Astrocyte (in vitro differentiated cells and primary cell): Measurements from ENCODE around the gene COL27A1. TPM values are rescaled to one million over a fixed set of nuclear protein-coding genes. Genes with fewer than 3 reads are reported as not detected.

Experiments
- DNase-seq: peaks from one replicate; pipeline ENCODE4 v3.0.0-alpha.2; 2010; ENCODE audit warnings: low read depth
- FAIRE-seq: peaks from 2 replicates; lab custom pipeline; 2011; peaks lifted over from hg19 to GRCh38; lab: Jason Lieb, UNC
- H2AFZ ChIP-seq: 2 replicates; pipeline ENCODE4 v1.6.0; 2012; ENCODE audit warnings: low read depth, low read length, inconsistent platforms
- H3K27ac ChIP-seq: 2 replicates; pipeline ENCODE4 v1.5.1; 2011; ENCODE audit warnings: low read depth, low read length, inconsistent platforms
- H3K27me3 ChIP-seq: 2 replicates; pipeline ENCODE4 v1.6.0; 2011; ENCODE audit warnings: low read length, inconsistent platforms; ENCODE audit not compliant: insufficient read depth
- H3K36me3 ChIP-seq: 2 replicates; pipeline ENCODE4 v1.5.1; 2011; ENCODE audit warnings: low read length, inconsistent platforms; ENCODE audit not compliant: insufficient read depth
- H3K4me1 ChIP-seq: 2 replicates; pipeline ENCODE4 v1.5.1; 2011; ENCODE audit warnings: low read length, inconsistent platforms; ENCODE audit not compliant: insufficient read depth
- H3K4me2 ChIP-seq: 2 replicates; pipeline ENCODE4 v1.6.0; 2012; ENCODE audit warnings: low read length, inconsistent platforms
- H3K4me3 ChIP-seq: 2 replicates; pipeline ENCODE4 v1.5.1; 2011; ENCODE audit warnings: low read depth, mild to moderate bottlenecking, low read length, inconsistent platforms; ENCODE audit not compliant: insufficient read depth
- H3K79me2 ChIP-seq: 2 replicates; pipeline ENCODE4 v1.6.0; 2012; ENCODE audit warnings: mild to moderate bottlenecking, low read length, inconsistent platforms; ENCODE audit not compliant: insufficient read depth
- H3K9ac ChIP-seq: 2 replicates; pipeline ENCODE4 v1.6.0; 2012; ENCODE audit warnings: mild to moderate bottlenecking, low read length, inconsistent platforms
- H3K9me3 ChIP-seq: 2 replicates; pipeline ENCODE4 v1.5.1; 2012; ENCODE audit warnings: low read depth, mild to moderate bottlenecking, low read length, inconsistent platforms; ENCODE audit not compliant: insufficient read depth
- H4K20me1 ChIP-seq: 2 replicates; pipeline ENCODE4 v1.6.0; 2012; ENCODE audit warnings: low read length, inconsistent platforms; ENCODE audit not compliant: insufficient read depth
- H3K27ac Mint-ChIP-seq: one replicate; pipeline ENCODE4 v1.8.0; 2021; ENCODE audit warnings: mild to moderate bottlenecking, mixed read lengths; ENCODE audit not compliant: unreplicated experiment
- H3K27me3 Mint-ChIP-seq: one replicate; pipeline ENCODE4 v1.8.0; 2021; ENCODE audit warnings: low read depth, mixed read lengths; ENCODE audit not compliant: unreplicated experiment
- H3K36me3 Mint-ChIP-seq: one replicate; pipeline ENCODE4 v1.8.0; 2021; ENCODE audit warnings: low read depth, mixed read lengths; ENCODE audit not compliant: unreplicated experiment
- H3K4me1 Mint-ChIP-seq: one replicate; pipeline ENCODE4 v1.8.0; 2021; ENCODE audit warnings: low read depth, mixed read lengths; ENCODE audit not compliant: unreplicated experiment
- H3K4me3 Mint-ChIP-seq: one replicate; pipeline ENCODE4 v1.8.0; 2021; ENCODE audit warnings: mild to moderate bottlenecking, moderate library complexity, mixed read lengths; ENCODE audit not compliant: unreplicated experiment
- H3K9me3 Mint-ChIP-seq: one replicate; pipeline ENCODE4 v1.8.0; 2021; ENCODE audit warnings: mild to moderate bottlenecking, mixed read lengths; ENCODE audit not compliant: unreplicated experiment
- EZH2 ChIP-seq: IDR thresholded peaks from 2 replicates; pipeline ENCODE4 v1.6.1; 2012; ENCODE audit warnings: mild to moderate bottlenecking, low read length, inconsistent platforms; ENCODE audit not compliant: insufficient read depth
- total RNA-seq: library from RNA; stranded (reverse); gene quantifications from 2 replicates; pipeline ENCODE4 v1.2.1, GENCODE V29; 2021
- TF ChIP-seq, protein P1 (sequence below): IDR thresholded peaks from 2 replicates; pipeline ENCODE4 v1.5.1; 2011; ENCODE audit warnings: low read depth, mild to moderate bottlenecking, inconsistent platforms, low read length, moderate library complexity; ENCODE audit not compliant: insufficient read depth

Gene COL27A1
- total RNA-seq, 1 donor from 2014 or later, result 31.2 TPM

DNA sequence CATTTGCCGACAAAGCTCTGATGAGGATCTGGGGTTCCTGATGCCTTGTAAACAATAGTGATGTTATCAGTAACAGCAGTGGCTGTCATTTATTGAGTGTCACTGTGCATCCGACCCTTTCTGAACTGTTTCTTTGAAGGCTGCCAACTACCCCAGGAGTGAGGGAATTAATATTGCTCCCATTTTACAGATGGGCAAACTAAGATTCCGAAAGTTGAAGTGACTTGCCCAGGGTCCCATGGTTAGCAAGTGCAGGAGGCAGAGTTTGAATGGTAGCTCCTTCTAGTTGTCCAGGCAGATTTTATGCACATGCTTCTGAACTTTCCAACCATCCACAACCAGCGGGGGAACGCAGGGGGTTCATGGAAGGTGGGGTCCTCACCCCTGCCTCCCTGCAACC is 81.9 kb downstream of the COL27A1 start:
- no peaks in the 10 kb centered on the region for H3K9me3 ChIP-seq
- Mint-ChIP-seq H3K4me3 (no peak overlapping the region), H3K36me3 (peaks cover 27% of the 10 kb centered on the region), H3K9me3 (no peaks in the 10 kb centered on the region), H3K27ac (no peak overlapping the region), H3K4me1 (peaks cover 2% of the 10 kb centered on the region), H3K27me3 (peaks cover 16% of the 10 kb centered on the region)
- peaks cover 22% of the 10 kb centered on the region for H3K4me1 ChIP-seq
- H3K27ac ChIP-seq, result no peak overlapping the region
- no peak for FAIRE-seq
- no peaks in the 10 kb centered on the region for H3K36me3 ChIP-seq
- no peak overlapping the region for H3K4me3 ChIP-seq
- no peak for TF ChIP-seq EZH2
- TF ChIP-seq, protein P1, sequence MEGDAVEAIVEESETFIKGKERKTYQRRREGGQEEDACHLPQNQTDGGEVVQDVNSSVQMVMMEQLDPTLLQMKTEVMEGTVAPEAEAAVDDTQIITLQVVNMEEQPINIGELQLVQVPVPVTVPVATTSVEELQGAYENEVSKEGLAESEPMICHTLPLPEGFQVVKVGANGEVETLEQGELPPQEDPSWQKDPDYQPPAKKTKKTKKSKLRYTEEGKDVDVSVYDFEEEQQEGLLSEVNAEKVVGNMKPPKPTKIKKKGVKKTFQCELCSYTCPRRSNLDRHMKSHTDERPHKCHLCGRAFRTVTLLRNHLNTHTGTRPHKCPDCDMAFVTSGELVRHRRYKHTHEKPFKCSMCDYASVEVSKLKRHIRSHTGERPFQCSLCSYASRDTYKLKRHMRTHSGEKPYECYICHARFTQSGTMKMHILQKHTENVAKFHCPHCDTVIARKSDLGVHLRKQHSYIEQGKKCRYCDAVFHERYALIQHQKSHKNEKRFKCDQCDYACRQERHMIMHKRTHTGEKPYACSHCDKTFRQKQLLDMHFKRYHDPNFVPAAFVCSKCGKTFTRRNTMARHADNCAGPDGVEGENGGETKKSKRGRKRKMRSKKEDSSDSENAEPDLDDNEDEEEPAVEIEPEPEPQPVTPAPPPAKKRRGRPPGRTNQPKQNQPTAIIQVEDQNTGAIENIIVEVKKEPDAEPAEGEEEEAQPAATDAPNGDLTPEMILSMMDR, result no peak
- H3K79me2 ChIP-seq, result no peaks in the 10 kb centered on the region
- no peak overlapping the region for H3K4me2 ChIP-seq
- no peak overlapping the region for H3K9ac ChIP-seq
- DNase-seq, result no peak
- no peak overlapping the region for H2AFZ ChIP-seq
- no peaks in the 10 kb centered on the region for H3K27me3 ChIP-seq
- H4K20me1 ChIP-seq, result no peaks in the 10 kb centered on the region

DNA sequence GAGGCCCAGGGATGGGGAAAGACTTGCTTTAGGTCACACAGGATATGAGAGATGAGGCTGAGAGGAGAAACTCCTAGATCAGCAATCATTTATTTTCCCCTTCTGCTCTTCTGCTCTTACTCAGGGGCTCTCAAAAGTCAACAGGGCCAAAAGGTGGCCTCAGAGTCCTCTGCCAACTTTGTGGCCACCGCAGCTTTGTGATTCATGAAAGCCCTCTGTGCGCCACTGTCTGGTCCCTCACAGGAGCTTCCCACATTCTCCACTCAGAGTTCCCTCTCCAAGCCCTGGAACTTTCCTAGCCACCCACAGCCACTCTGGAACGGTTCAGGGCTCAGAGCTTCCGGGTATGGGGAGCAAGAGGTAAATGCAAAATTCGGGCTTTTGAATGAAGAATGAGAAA is 82.4 kb downstream of the COL27A1 start:
- Mint-ChIP-seq H3K4me1 (peaks cover 2% of the 10 kb centered on the region), H3K36me3 (peaks cover 27% of the 10 kb centered on the region), H3K9me3 (no peaks in the 10 kb centered on the region), H3K27me3 (peaks cover 16% of the 10 kb centered on the region), H3K27ac (no peak overlapping the region), H3K4me3 (no peak overlapping the region)
- DNase-seq (no peak), FAIRE-seq (no peak)
- Histone ChIP-seq H3K27me3 (no peaks in the 10 kb centered on the region), H3K4me1 (peaks cover 22% of the 10 kb centered on the region), H3K27ac (no peak overlapping the region), H3K36me3 (no peaks in the 10 kb centered on the region), H3K79me2 (no peaks in the 10 kb centered on the region), H3K9ac (no peak overlapping the region), H3K4me2 (no peak overlapping the region), H4K20me1 (no peaks in the 10 kb centered on the region), H2AFZ (no peak overlapping the region), H3K9me3 (no peaks in the 10 kb centered on the region), H3K4me3 (no peak overlapping the region)
- no peak for TF ChIP-seq EZH2

DNA sequence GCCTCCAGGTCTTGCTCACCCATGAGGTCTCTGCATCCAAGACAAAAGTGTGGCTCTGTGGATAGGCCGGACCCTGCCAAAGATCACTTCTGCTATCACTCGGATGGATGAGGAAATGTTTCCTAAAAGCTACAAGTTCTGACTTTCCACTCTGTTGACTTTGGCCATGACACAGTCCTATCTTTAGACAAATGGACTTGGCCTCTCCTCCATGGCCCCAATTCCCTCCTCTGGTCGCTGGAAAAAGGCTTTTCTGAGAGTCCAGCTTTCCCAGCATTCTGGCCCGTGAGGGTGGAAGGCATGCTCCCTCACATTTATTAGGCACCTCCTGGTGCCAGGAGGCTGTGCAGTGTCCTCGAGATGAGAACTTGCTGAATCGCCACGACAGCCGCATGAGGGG is 83.1 kb downstream of the COL27A1 start:
- no peak overlapping the region for H2AFZ ChIP-seq
- H3K4me2 ChIP-seq, result no peak overlapping the region
- Mint-ChIP-seq H3K9me3 (no peaks in the 10 kb centered on the region), H3K36me3 (peaks cover 28% of the 10 kb centered on the region), H3K4me1 (peaks cover 2% of the 10 kb centered on the region), H3K27me3 (peaks cover 16% of the 10 kb centered on the region), H3K4me3 (no peak overlapping the region), H3K27ac (no peak overlapping the region)
- no peak overlapping the region for H3K4me3 ChIP-seq
- no peaks in the 10 kb centered on the region for H4K20me1 ChIP-seq
- peaks cover 22% of the 10 kb centered on the region for H3K4me1 ChIP-seq
- FAIRE-seq, result no peak
- H3K27me3 ChIP-seq, result no peaks in the 10 kb centered on the region
- no peak overlapping the region for H3K9ac ChIP-seq
- no peaks in the 10 kb centered on the region for H3K79me2 ChIP-seq
- TF ChIP-seq, protein P1, result no peak
- no peak for TF ChIP-seq EZH2
- DNase-seq, result no peak
- H3K9me3 ChIP-seq, result no peaks in the 10 kb centered on the region
- no peak overlapping the region for H3K27ac ChIP-seq
- H3K36me3 ChIP-seq, result no peaks in the 10 kb centered on the region
